Cardiac fibroblast (primary cell): Measurements from ENCODE around the gene COL18A1.

Experiments
- DNase-seq, 2 donors: peaks; one replicate each; pipeline versions ENCODE4 v3.0.0 to v3.0.0-alpha.2; 2010; ENCODE audit warnings: low read depth in 2 of 2
- H3K4me3 ChIP-seq, 2 donors: replicated peaks in 1 of 2; 1 replicate in 1 of 2; 2 replicates in 1 of 2; pipeline ENCODE4 v1.5.1; 2011; ENCODE audit warnings: low read depth in 2 of 2, low read length in 2 of 2, mild to moderate bottlenecking in 2 of 2, moderate library complexity in 1 of 2
- CTCF ChIP-seq: IDR thresholded peaks from one replicate; pipeline ENCODE4 v1.5.1; 2011; ENCODE audit warnings: low read depth, mild to moderate bottlenecking, low read length, inconsistent platforms

COL18A1 gene

DNA sequence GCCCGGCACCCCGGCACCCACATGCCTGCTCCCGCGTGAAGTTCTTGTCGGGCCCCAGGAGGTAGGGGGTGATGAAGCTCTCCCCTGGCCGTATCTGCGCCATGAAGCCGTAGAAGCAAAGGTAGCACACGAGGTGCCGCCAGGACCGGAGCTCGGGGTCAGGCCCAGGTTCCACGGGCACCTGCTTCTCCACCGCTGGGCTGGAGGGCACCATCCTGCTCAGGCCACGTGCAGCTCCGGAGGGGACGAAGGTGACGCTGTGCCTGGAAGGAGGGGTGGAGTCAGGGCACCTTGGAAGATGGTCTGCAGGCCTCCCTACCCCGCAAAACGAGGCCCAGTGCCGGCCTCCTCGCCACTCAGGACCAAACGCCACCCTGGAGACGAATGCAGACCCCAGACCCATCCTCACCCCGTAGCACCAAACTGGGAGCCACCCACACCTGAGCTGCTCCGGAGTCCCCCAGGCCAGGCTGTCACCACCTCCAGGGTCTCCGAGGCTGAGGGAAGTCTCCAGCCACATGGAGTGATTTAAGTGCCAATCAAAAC is 132.9 kb downstream of the COL18A1 start:
- DNase-seq = no peak
- TF ChIP-seq CTCF = no peak
- H3K4me3 ChIP-seq = no peak overlapping the region

DNA sequence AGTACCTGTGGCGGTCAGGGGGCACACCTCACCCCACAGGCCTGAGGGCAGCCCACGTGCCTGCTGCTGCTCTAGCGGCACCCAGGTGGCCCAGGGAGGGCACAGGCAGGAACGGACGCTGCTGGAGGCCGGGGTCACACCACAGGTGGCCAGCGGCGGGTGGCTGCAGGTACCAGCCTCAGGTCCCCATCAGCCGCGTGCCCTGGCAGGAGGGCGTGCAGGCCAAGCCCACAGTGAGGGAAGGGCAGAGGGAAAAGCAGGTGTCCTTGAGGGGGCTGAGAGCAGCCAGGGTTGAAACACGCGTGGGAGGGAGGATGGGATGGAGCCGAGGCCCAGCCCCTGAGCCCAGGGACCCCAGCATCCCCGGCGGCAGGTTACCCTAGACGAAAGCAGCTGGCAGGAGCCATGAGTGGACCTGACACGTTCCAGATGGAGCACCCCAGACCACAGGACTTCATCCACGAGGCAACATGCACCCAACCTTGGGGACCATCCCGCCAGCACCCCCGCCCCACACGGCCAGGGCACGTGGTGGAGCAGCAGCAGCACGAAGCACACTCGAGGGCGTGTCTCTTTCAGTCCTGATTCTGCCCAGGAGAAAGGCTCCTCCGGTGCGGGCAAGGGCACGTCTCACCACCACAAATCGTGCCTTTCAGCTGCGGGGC is 133.5 kb downstream of the COL18A1 start:
- TF ChIP-seq CTCF = no peak
- H3K4me3 ChIP-seq = no peak overlapping the region
- no peak for DNase-seq

DNA sequence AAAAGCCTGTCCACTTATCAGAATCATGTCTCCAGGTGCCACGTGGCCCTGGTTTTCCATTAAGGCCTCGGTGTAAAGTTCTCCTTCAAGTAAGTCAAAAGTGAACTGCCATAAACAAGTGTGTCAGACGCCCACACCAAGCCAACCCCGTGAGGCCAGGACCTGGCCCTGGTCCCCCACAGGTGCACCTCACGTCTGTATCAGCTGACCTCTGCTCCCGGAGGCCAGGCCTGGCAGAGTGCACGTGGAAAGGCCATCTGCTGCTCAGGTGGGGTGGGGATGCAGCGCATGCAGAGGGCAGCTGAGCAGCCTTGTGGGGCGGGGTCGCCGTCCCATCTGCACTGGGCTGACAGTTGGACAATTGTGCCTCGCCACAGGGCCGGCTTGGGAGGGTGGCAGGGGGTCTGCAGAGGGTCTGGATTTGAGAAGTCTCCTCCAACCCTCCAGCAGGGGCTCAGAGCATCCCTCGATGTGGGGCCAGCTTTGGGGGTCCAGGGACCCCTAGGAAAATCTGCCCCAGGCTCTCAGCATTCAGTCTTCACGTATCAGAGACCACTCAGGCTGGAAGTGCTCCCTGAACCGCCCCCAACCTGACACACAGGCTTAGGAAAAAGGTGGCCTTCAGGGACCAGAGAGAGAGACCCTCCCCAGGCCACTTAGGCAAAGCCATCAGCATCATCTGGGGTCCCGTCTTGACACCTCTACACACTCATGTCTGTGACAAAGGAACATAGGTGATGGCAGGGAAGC is 134.3 kb downstream of the COL18A1 start:
- H3K4me3 ChIP-seq = no peak overlapping the region
- DNase-seq = no peak
- TF ChIP-seq CTCF = no peak

DNA sequence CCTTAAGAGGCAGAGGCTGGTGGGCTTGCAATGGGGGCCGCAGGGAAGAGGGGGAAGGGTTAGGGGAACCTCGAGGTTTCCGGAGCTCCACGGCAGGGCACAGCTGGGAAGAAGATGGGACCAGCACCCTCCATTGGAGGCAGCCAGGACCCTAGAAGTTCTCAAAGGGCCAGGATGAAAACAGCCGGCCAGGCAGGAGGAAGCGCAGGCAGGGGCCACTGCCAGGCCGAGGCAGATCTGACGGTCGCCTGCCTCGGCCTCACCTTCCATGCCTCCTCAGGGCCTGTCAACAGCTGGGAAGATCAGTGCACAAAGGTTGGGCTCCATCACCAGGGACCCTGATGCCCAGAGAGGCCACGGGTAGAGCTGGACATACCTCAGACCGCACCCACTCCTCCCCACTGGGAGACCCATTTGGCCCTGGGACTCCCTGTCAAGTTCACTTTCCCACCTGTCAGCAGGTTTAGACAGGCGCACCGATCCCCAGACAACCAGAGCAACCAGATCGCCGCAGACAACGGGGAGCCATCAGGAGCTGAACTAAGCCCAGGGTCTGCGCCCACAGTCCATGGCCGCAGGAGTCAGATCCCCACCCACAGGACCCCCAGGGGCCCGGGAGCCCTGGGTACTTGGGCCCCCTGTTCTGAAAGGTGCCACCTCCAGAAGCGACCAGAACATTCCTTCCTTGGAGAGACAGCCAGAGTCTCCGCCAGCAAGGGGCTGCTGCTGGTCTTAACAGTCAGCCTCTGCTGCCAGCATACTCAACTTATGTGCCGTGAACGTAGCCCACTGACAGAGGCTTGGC is 135.0 kb downstream of the COL18A1 start:
- no peak overlapping the region for H3K4me3 ChIP-seq
- no peak for TF ChIP-seq CTCF
- DNase-seq = no peak

DNA sequence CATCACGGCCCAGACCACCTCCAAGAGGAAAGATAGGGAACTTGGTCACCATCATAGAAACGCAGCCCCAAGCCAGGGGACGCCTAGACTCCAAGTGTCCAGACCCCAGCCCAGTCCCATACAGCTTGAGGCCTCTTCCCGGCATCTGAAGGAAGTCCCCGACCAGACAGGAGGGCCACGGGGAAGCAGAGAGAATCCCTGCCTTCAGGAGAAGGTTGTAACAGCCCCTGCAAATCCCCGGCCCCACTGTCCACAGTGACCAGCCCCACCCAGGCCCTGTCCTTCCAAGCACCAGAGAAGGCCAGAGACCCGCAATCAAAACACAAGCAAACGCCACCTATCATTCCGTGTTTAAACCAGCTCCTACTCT is 135.6 kb downstream of the COL18A1 start:
- no peak overlapping the region for H3K4me3 ChIP-seq
- TF ChIP-seq CTCF = no peak
- DNase-seq = no peak

GRCh38 chr21:45541221-45542039 is 136.5 kb downstream of the COL18A1 start:
- peak overlapping the region; percentile 38 to 58 for H3K4me3 ChIP-seq

More at GRCh38 chr21:45541221-45542039, 136.5 kb downstream of the COL18A1 start:
- DNase-seq = peak; percentile 57 to 72
- no peak for TF ChIP-seq CTCF
